Liver (tissue), 3 donors: ENCODE measurements around the gene CA14.

Experiments used
- EGR1 ChIP-seq, 2 donors: IDR thresholded peaks; 2 replicates each; pipeline ENCODE4 v1.6.1; 2016 to 2018; ENCODE audit warnings: antibody characterized with exemption in 2 of 2, low read depth in 2 of 2
- GABPA ChIP-seq, 2 donors: IDR thresholded peaks in 1 of 2; conservative IDR thresholded peaks in 1 of 2; 2 replicates each; pipeline ENCODE4 v1.6.1; 2016; ENCODE audit warnings: antibody characterized with exemption in 2 of 2, mild to moderate bottlenecking in 1 of 2, moderate library complexity in 1 of 2
- HNF4G ChIP-seq: IDR thresholded peaks from 2 replicates; pipeline ENCODE4 v1.6.1; 2016; ENCODE audit warnings: antibody characterized with exemption
- JUND ChIP-seq, 2 donors: IDR thresholded peaks; 2 replicates each; pipeline ENCODE4 v1.6.1; 2016; ENCODE audit warnings: antibody characterized with exemption in 2 of 2
- NR2F2 ChIP-seq: IDR thresholded peaks from 2 replicates; pipeline ENCODE4 v1.6.1; 2016; ENCODE audit warnings: antibody characterized with exemption
- RAD21 ChIP-seq, 2 donors: IDR thresholded peaks; 2 replicates each; pipeline ENCODE4 v1.6.1; 2016; ENCODE audit warnings: antibody characterized with exemption in 2 of 2, mild to moderate bottlenecking in 2 of 2
- SP1 ChIP-seq: IDR thresholded peaks from 2 replicates; pipeline ENCODE4 v1.6.1; 2018; ENCODE audit warnings: antibody characterized with exemption, mild to moderate bottlenecking
- TAF1 ChIP-seq: conservative IDR thresholded peaks from 2 replicates; pipeline ENCODE4 v1.6.1; 2016; ENCODE audit warnings: antibody characterized with exemption, mild to moderate bottlenecking
- YY1 ChIP-seq: IDR thresholded peaks from 2 replicates; pipeline ENCODE4 v1.6.1; 2016; ENCODE audit warnings: antibody characterized with exemption, mild to moderate bottlenecking
- TF ChIP-seq, protein P1 (sequence below): fragments of 150-350 bp; IDR thresholded peaks from 2 replicates; pipeline ENCODE4 v1.5.1; 2017; ENCODE audit warnings: improper control_type of control experiment, low read depth, low read length; ENCODE audit not compliant: missing input control
- TF ChIP-seq, protein P2 (sequence below): IDR thresholded peaks from 2 replicates; pipeline ENCODE4 v1.6.1; 2016; ENCODE audit warnings: antibody characterized with exemption, mild to moderate bottlenecking
- TF ChIP-seq, protein P3 (sequence below): IDR thresholded peaks from 2 replicates; pipeline ENCODE4 v1.6.1; 2016; ENCODE audit warnings: antibody characterized with exemption
- TF ChIP-seq, protein P4 (sequence below): IDR thresholded peaks from 2 replicates; pipeline ENCODE4 v1.6.1; 2016; ENCODE audit warnings: antibody characterized with exemption
- donor health status: healthy.
- donor health status: healthy.

DNA sequence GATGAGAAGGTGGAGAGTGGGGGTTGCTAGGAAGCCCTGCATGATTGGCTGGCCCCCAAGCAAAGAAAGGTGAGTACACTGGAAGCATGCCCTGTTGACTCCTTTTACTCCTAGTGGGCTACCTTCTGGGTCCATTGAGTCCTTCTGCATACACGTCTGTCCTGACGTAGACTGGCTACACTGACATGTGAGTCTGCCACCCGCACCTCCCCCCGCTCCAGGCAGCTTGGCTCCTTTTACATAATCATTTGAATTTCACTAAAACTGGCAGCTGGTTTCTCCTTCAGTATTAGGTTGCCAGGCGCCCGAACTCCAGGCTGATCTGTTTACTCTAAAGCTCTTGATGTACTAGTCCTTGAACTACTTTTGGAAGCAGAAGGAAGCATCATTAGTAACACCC, 44.8 kb downstream of the CA14 start:
- TF ChIP-seq, protein P1, sequence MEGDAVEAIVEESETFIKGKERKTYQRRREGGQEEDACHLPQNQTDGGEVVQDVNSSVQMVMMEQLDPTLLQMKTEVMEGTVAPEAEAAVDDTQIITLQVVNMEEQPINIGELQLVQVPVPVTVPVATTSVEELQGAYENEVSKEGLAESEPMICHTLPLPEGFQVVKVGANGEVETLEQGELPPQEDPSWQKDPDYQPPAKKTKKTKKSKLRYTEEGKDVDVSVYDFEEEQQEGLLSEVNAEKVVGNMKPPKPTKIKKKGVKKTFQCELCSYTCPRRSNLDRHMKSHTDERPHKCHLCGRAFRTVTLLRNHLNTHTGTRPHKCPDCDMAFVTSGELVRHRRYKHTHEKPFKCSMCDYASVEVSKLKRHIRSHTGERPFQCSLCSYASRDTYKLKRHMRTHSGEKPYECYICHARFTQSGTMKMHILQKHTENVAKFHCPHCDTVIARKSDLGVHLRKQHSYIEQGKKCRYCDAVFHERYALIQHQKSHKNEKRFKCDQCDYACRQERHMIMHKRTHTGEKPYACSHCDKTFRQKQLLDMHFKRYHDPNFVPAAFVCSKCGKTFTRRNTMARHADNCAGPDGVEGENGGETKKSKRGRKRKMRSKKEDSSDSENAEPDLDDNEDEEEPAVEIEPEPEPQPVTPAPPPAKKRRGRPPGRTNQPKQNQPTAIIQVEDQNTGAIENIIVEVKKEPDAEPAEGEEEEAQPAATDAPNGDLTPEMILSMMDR: no peak
- TF ChIP-seq, protein P2, sequence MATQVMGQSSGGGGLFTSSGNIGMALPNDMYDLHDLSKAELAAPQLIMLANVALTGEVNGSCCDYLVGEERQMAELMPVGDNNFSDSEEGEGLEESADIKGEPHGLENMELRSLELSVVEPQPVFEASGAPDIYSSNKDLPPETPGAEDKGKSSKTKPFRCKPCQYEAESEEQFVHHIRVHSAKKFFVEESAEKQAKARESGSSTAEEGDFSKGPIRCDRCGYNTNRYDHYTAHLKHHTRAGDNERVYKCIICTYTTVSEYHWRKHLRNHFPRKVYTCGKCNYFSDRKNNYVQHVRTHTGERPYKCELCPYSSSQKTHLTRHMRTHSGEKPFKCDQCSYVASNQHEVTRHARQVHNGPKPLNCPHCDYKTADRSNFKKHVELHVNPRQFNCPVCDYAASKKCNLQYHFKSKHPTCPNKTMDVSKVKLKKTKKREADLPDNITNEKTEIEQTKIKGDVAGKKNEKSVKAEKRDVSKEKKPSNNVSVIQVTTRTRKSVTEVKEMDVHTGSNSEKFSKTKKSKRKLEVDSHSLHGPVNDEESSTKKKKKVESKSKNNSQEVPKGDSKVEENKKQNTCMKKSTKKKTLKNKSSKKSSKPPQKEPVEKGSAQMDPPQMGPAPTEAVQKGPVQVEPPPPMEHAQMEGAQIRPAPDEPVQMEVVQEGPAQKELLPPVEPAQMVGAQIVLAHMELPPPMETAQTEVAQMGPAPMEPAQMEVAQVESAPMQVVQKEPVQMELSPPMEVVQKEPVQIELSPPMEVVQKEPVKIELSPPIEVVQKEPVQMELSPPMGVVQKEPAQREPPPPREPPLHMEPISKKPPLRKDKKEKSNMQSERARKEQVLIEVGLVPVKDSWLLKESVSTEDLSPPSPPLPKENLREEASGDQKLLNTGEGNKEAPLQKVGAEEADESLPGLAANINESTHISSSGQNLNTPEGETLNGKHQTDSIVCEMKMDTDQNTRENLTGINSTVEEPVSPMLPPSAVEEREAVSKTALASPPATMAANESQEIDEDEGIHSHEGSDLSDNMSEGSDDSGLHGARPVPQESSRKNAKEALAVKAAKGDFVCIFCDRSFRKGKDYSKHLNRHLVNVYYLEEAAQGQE: no peak
- no peak for TF ChIP-seq EGR1 (IDR thresholded peaks at IDR 0.05; ENCODE audit: low read depth in 2 of 2)
- TF ChIP-seq YY1: no peak
- TF ChIP-seq JUND (IDR thresholded peaks at IDR 0.05): no peak
- TF ChIP-seq, protein P3, sequence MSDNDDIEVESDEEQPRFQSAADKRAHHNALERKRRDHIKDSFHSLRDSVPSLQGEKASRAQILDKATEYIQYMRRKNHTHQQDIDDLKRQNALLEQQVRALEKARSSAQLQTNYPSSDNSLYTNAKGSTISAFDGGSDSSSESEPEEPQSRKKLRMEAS: no peak
- TF ChIP-seq, protein P4, sequence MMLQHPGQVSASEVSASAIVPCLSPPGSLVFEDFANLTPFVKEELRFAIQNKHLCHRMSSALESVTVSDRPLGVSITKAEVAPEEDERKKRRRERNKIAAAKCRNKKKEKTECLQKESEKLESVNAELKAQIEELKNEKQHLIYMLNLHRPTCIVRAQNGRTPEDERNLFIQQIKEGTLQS: no peak
- no peak for TF ChIP-seq TAF1
- TF ChIP-seq RAD21 (IDR thresholded peaks at IDR 0.05): no peak
- TF ChIP-seq GABPA (IDR thresholded peaks at IDR 0.05 in 1 of 2, conservative IDR thresholded peaks at IDR 0.05 in 1 of 2): no peak
- no peak for TF ChIP-seq HNF4G
- TF ChIP-seq NR2F2: no peak
- TF ChIP-seq SP1: no peak
